Neural cell (in vitro differentiated cells): ENCODE data around the gene MYLIP.

Experiments
- REST ChIP-seq: IDR thresholded peaks from 2 replicates; pipeline ENCODE4 v1.6.1; 2012; ENCODE audit warnings: borderline replicate concordance
- TAF1 ChIP-seq: IDR thresholded peaks from 2 replicates; pipeline ENCODE4 v1.6.1; 2012; ENCODE audit warnings: low read depth
- TF ChIP-seq, protein P1 (sequence below): fragments of 450-650 bp; IDR thresholded peaks from 2 replicates; pipeline ENCODE4 v1.5.1; 2014; ENCODE audit warnings: antibody characterized with exemption, mild to moderate bottlenecking, moderate library complexity; ENCODE audit not compliant: poor library complexity, severe bottlenecking

GRCh38 chr6:16146527-16146955, 17.7 kb downstream of the MYLIP start:
- TF ChIP-seq, protein P1, sequence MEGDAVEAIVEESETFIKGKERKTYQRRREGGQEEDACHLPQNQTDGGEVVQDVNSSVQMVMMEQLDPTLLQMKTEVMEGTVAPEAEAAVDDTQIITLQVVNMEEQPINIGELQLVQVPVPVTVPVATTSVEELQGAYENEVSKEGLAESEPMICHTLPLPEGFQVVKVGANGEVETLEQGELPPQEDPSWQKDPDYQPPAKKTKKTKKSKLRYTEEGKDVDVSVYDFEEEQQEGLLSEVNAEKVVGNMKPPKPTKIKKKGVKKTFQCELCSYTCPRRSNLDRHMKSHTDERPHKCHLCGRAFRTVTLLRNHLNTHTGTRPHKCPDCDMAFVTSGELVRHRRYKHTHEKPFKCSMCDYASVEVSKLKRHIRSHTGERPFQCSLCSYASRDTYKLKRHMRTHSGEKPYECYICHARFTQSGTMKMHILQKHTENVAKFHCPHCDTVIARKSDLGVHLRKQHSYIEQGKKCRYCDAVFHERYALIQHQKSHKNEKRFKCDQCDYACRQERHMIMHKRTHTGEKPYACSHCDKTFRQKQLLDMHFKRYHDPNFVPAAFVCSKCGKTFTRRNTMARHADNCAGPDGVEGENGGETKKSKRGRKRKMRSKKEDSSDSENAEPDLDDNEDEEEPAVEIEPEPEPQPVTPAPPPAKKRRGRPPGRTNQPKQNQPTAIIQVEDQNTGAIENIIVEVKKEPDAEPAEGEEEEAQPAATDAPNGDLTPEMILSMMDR, result no peak
- TF ChIP-seq REST (no peak), TAF1 (no peak)
